Panc1 (cell line): Measurements from ENCODE around the gene MLST8. TPM values are rescaled to one million over a fixed set of nuclear protein-coding genes. Genes with fewer than 3 reads are reported as not detected.

Source experiments
- ATAC-seq: fragments of 200-7000 bp; cut with Tn5 transposase; 2 replicates; pipeline ENCODE4 v1.9.1; 2020; ENCODE audit warnings: mild to moderate bottlenecking, moderate library complexity
- BruUV-seq: library from RNA; stranded (reverse); fragments of 400-500 nt; replicated peaks from 2 replicates; lab custom pipeline; 2021; lab: Mats Ljungman, UMichigan
- CTCF ChIA-PET: fragments of 300-600 bp; sonication (Branson Sonifier 250); formaldehyde crosslinking; loops from one replicate; lab custom pipeline; 2022; ENCODE audit warnings: antibody characterized with exemption; lab: Charles Lee
- POLR2A ChIA-PET: fragments of 300-600 bp; sonication (Branson Sonifier 250); formaldehyde crosslinking; loops from one replicate; lab custom pipeline; 2022; ENCODE audit warnings: antibody characterized with exemption; lab: Charles Lee
- DNase-seq: peaks from one replicate; pipeline ENCODE4 v3.0.0-alpha.2; 2010; ENCODE audit warnings: low read depth, low spot score
- H3K27ac ChIP-seq: 2 replicates; pipeline ENCODE4 v1.5.1; 2011; ENCODE audit warnings: mild to moderate bottlenecking, low read length, inconsistent platforms
- H3K27me3 ChIP-seq: fragments of 200-500 bp; sonication (Bioruptor generic); 2 replicates; pipeline ENCODE4 v1.6.0; 2014; ENCODE audit warnings: low read length, inconsistent platforms; ENCODE audit not compliant: control insufficient read depth, insufficient read depth
- H3K36me3 ChIP-seq: fragments of 200-500 bp; sonication (Bioruptor generic); 2 replicates; pipeline ENCODE4 v1.5.1; 2014; ENCODE audit warnings: inconsistent platforms, mild to moderate bottlenecking, low read length, moderate library complexity; ENCODE audit not compliant: control insufficient read depth, insufficient read depth
- H3K4me1 ChIP-seq: 2 replicates; pipeline ENCODE4 v1.5.1; 2011; ENCODE audit warnings: inconsistent platforms, mild to moderate bottlenecking, low read length, moderate library complexity; ENCODE audit not compliant: control insufficient read depth, insufficient read depth
- H3K4me3 ChIP-seq, 2 experiments: 2 replicates each; pipeline ENCODE4 v1.5.1; 2011 to 2012; ENCODE audit warnings: low read depth in 2 of 2, low read length in 2 of 2, mild to moderate bottlenecking in 2 of 2, inconsistent platforms in 1 of 2, moderate library complexity in 1 of 2
- H3K9me3 ChIP-seq: fragments of 200-500 bp; sonication (Bioruptor generic); 2 replicates; pipeline ENCODE4 v1.5.1; 2014; ENCODE audit warnings: low read depth, mild to moderate bottlenecking, inconsistent platforms, low read length, moderate library complexity; ENCODE audit not compliant: control insufficient read depth, insufficient read depth
- POLR2AphosphoS5 ChIP-seq: IDR thresholded peaks from 2 replicates; pipeline ENCODE4 v1.6.1; 2012; ENCODE audit warnings: mild to moderate bottlenecking, low read depth, low read length, moderate library complexity
- SIN3A ChIP-seq: IDR thresholded peaks from 2 replicates; pipeline ENCODE4 v1.6.1; 2012; ENCODE audit warnings: low read depth, mild to moderate bottlenecking, low read length, moderate library complexity, borderline replicate concordance; ENCODE audit not compliant: insufficient read depth
- TCF7L2 ChIP-seq: IDR thresholded peaks from 2 replicates; pipeline ENCODE4 v1.6.1; 2011; ENCODE audit warnings: mild to moderate bottlenecking, low read depth, low read length, inconsistent platforms
- in situ Hi-C: cut with HindIII; loops from 2 replicates; pipeline ENCODE4 v1.10.0; 2016; ENCODE audit warnings: low sequenced_read_pairs, low pct_unique_long_range_greater_than_20kb
- intact Hi-C: fragments of 100-400 bp; cut with micrococcal nuclease; formaldehyde crosslinking; loops from one replicate; pipeline ENCODE4 v1.10.0; 2022; ENCODE audit not compliant: unreplicated experiment
- total RNA-seq: library from RNA; stranded (reverse); gene quantifications from one replicate; pipeline ENCODE4 v1.2.1, GENCODE V29; 2021; ENCODE audit not compliant: unreplicated experiment
- TF ChIP-seq, protein P1 (sequence below): fragments of 450-650 bp; IDR thresholded peaks from 2 replicates; pipeline ENCODE4 v1.5.1; 2017; ENCODE audit warnings: mild to moderate bottlenecking
- TF ChIP-seq, protein P2 (sequence below), 2 experiments: IDR thresholded peaks; 2 replicates each; pipeline ENCODE4 v1.6.1; 2011 to 2012; ENCODE audit warnings: low read depth in 2 of 2, control low read depth in 1 of 2, low read length in 1 of 2, mild to moderate bottlenecking in 1 of 2, moderate library complexity in 1 of 2; ENCODE audit not compliant: insufficient read depth in 1 of 2

The MLST8 gene
- total RNA-seq, 1 experiment from 2014 or later = 91.1 TPM

DNA sequence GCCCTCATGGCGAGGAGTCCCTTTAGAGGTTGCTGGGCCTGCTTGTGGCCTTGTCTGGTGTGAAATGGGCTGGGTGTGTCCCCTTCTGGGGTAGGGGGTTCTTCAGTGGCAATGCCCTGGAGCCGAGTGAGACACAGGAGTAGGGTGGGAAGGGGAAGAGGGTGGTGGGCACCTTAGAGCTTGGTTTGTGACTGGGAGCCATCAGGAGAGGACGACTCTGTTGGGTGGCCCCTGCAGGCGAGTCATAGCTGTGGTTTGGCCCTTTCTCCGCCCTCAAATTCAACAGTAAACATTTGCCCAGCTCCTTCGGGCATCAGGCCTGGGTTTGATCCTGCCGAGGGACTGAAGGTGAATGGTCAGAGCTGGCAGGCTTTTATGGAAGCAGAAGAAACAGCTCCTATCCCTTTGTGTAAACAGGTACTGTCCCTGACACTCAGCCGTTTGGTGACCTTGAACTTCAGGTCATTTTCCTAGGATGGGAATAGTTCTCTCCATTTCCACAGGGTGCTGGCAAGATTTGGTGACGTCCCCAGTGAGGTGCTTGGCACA, 21.1 kb downstream of the MLST8 start:
- ATAC-seq = no peak
- DNase-seq = no peak
- H3K36me3 ChIP-seq = peaks cover 8% of the 10 kb centered on the region; the same call in 1 of the 2 replicates
- intact Hi-C loops (no loop called here), in situ Hi-C loops (no loop called here)
- peaks cover 16% of the 10 kb centered on the region for H3K4me1 ChIP-seq
- CTCF ChIA-PET = interaction anchor here (0.7 to 1.1 kb wide), 2 partner anchors 31 to 201 kb away, joined by 3 to 5 read pairs; no protein-coding TSS in a partner anchor
- peak overlapping the region in 1 of 2 experiments; percentile 10; a peak in 1 of 4 replicates for H3K4me3 ChIP-seq
- H3K9me3 ChIP-seq = no peaks in the 10 kb centered on the region
- TF ChIP-seq SIN3A (no peak), TCF7L2 (no peak), POLR2AphosphoS5 (no peak)
- TF ChIP-seq, protein P1, sequence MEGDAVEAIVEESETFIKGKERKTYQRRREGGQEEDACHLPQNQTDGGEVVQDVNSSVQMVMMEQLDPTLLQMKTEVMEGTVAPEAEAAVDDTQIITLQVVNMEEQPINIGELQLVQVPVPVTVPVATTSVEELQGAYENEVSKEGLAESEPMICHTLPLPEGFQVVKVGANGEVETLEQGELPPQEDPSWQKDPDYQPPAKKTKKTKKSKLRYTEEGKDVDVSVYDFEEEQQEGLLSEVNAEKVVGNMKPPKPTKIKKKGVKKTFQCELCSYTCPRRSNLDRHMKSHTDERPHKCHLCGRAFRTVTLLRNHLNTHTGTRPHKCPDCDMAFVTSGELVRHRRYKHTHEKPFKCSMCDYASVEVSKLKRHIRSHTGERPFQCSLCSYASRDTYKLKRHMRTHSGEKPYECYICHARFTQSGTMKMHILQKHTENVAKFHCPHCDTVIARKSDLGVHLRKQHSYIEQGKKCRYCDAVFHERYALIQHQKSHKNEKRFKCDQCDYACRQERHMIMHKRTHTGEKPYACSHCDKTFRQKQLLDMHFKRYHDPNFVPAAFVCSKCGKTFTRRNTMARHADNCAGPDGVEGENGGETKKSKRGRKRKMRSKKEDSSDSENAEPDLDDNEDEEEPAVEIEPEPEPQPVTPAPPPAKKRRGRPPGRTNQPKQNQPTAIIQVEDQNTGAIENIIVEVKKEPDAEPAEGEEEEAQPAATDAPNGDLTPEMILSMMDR = no peak
- TF ChIP-seq, protein P2, sequence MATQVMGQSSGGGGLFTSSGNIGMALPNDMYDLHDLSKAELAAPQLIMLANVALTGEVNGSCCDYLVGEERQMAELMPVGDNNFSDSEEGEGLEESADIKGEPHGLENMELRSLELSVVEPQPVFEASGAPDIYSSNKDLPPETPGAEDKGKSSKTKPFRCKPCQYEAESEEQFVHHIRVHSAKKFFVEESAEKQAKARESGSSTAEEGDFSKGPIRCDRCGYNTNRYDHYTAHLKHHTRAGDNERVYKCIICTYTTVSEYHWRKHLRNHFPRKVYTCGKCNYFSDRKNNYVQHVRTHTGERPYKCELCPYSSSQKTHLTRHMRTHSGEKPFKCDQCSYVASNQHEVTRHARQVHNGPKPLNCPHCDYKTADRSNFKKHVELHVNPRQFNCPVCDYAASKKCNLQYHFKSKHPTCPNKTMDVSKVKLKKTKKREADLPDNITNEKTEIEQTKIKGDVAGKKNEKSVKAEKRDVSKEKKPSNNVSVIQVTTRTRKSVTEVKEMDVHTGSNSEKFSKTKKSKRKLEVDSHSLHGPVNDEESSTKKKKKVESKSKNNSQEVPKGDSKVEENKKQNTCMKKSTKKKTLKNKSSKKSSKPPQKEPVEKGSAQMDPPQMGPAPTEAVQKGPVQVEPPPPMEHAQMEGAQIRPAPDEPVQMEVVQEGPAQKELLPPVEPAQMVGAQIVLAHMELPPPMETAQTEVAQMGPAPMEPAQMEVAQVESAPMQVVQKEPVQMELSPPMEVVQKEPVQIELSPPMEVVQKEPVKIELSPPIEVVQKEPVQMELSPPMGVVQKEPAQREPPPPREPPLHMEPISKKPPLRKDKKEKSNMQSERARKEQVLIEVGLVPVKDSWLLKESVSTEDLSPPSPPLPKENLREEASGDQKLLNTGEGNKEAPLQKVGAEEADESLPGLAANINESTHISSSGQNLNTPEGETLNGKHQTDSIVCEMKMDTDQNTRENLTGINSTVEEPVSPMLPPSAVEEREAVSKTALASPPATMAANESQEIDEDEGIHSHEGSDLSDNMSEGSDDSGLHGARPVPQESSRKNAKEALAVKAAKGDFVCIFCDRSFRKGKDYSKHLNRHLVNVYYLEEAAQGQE (IDR thresholded peaks at IDR 0.05; ENCODE audit: insufficient read depth in 1 of 2, low read depth in 2 of 2, low read length in 1 of 2) = no peak
- peak overlapping the region; percentile 74 for H3K27ac ChIP-seq
- POLR2A ChIA-PET = interaction anchor here (0.7 kb wide), 1 partner anchor 11 kb away, joined by 12 read pairs; no protein-coding TSS in a partner anchor
- H3K27me3 ChIP-seq = no peaks in the 10 kb centered on the region
- BruUV-seq = TSS peak; percentile 61

DNA sequence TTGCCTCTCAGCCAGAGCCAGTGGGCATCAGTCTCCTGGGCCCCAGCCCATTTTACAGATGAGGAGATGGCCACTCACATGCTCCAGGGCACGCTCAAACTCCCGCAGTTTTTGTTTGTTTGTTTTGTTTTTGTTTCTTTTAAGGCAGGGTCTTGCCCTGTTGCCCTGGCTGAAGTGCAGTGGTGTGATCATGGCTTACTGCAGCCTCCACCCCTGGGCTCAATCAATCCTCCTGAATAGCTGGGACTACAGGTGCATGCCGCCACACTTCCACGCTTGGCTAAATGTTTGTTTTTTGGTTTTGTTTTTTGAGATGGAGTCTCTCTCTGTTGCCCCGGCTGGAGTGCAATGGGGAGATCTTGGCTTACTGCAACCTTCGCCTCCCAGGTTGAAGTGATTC, 21.7 kb downstream of the MLST8 start:
- ChIA-PET POLR2A (no interaction called here), CTCF (no interaction called here)
- in situ Hi-C loops (no loop called here), intact Hi-C loops (no loop called here)
- no peaks in the 10 kb centered on the region for H3K9me3 ChIP-seq
- peaks cover 8% of the 10 kb centered on the region; the same call in 1 of the 2 replicates for H3K36me3 ChIP-seq
- no peak overlapping the region for H3K4me3 ChIP-seq
- TF ChIP-seq SIN3A = no peak
- TF ChIP-seq POLR2AphosphoS5 = no peak
- TF ChIP-seq TCF7L2 = no peak
- TF ChIP-seq, protein P1 = no peak
- TF ChIP-seq, protein P2 (IDR thresholded peaks at IDR 0.05; ENCODE audit: insufficient read depth in 1 of 2, low read depth in 2 of 2, low read length in 1 of 2) = no peak
- BruUV-seq = no TSS peak
- H3K4me1 ChIP-seq = peaks cover 16% of the 10 kb centered on the region
- H3K27ac ChIP-seq = no peak overlapping the region
- no peaks in the 10 kb centered on the region for H3K27me3 ChIP-seq
- ATAC-seq (no peak), DNase-seq (no peak)
